SK-N-MC (cell line): ENCODE measurements around the gene GRAP2.

Experiments
- EZH2 ChIP-seq: fragments of 200-600 bp; sonication (generic); IDR thresholded peaks from one replicate; pipeline ENCODE4 v1.6.1; 2017; ENCODE audit warnings: antibody characterized with exemption
- POLR2AphosphoS5 ChIP-seq: IDR thresholded peaks from 2 replicates; pipeline ENCODE4 v1.6.1; 2012; ENCODE audit warnings: mild to moderate bottlenecking, low read depth, low read length, borderline replicate concordance

GRCh38 chr22:39931251-39931650, 30.4 kb downstream of the GRAP2 start:
- TF ChIP-seq POLR2AphosphoS5 (no peak), EZH2 (no peak)
